ENCODE data around the gene ARSJ.
"Not testable (repeated sequence)": the region's sequence is repeated elsewhere in the genome, so short reads cannot be mapped to it uniquely, and the experiment has no call there.

ARSJ gene

GRCh38 chr4:113957956-113958355, 21.5 kb downstream of the ARSJ start:
- DNase-seq (ENCODE audit: low spot score), result no peak

GRCh38 chr4:113955948-113956347, 23.5 kb downstream of the ARSJ start:
- DNase-seq (ENCODE audit: low spot score), result no peak

GRCh38 chr4:113955411-113955810, 24.0 kb downstream of the ARSJ start:
- DNase-seq (ENCODE audit: low spot score), result no peak

- DNase-seq (ENCODE audit: low spot score), result no peak
These were observed 25.6 kb downstream of the ARSJ start for GRCh38 chr4:113953888-113954287.

GRCh38 chr4:113952452-113953029, 26.9 kb downstream of the ARSJ start:
- no peak for DNase-seq (ENCODE audit: low spot score)

- no peak for DNase-seq (ENCODE audit: low spot score)
These were observed 28.2 kb downstream of the ARSJ start for GRCh38 chr4:113951263-113951662.

GRCh38 chr4:113950207-113950606, 29.2 kb downstream of the ARSJ start:
- DNase-seq (ENCODE audit: low spot score), result no peak

- DNase-seq (ENCODE audit: low spot score), result no peak
These were observed 32.0 kb downstream of the ARSJ start for GRCh38 chr4:113947484-113947883.

- no peak for DNase-seq (ENCODE audit: low spot score)
These were observed 33.5 kb downstream of the ARSJ start for GRCh38 chr4:113945906-113946305.

GRCh38 chr4:113943863-113944262, 35.6 kb downstream of the ARSJ start:
- no peak for DNase-seq (ENCODE audit: low spot score)

GRCh38 chr4:113943085-113943484, 36.4 kb downstream of the ARSJ start:
- DNase-seq (ENCODE audit: low spot score), result no peak

- no peak for DNase-seq (ENCODE audit: low spot score)
These were observed 37.6 kb downstream of the ARSJ start for GRCh38 chr4:113941836-113942235.

GRCh38 chr4:113940103-113940502, 39.3 kb downstream of the ARSJ start:
- DNase-seq (ENCODE audit: low spot score), result not testable (repeated sequence)

GRCh38 chr4:113935190-113935589, 44.3 kb downstream of the ARSJ start:
- no peak for DNase-seq (ENCODE audit: low spot score)

- DNase-seq (ENCODE audit: low spot score), result not testable (repeated sequence)
These were observed 54.7 kb downstream of the ARSJ start for GRCh38 chr4:113924706-113925105.

- no peak for DNase-seq (ENCODE audit: low spot score)
These were observed 58.2 kb downstream of the ARSJ start for GRCh38 chr4:113921089-113921794.

- DNase-seq (ENCODE audit: low spot score), result no peak
These were observed 59.8 kb downstream of the ARSJ start for GRCh38 chr4:113919611-113920010.

- DNase-seq (ENCODE audit: low spot score), result no peak
These were observed 60.3 kb downstream of the ARSJ start for GRCh38 chr4:113919145-113919544.

GRCh38 chr4:113908829-113909228, 70.6 kb downstream of the ARSJ start:
- no peak for DNase-seq (ENCODE audit: low spot score)

- DNase-seq (ENCODE audit: low spot score), result no peak
These were observed 71.9 kb downstream of the ARSJ start for GRCh38 chr4:113907559-113907958.

GRCh38 chr4:113905301-113905700, 74.1 kb downstream of the ARSJ start:
- no peak for DNase-seq (ENCODE audit: low spot score)

- DNase-seq (ENCODE audit: low spot score), result no peak
These were observed 74.6 kb downstream of the ARSJ start for GRCh38 chr4:113904877-113905276.

GRCh38 chr4:113901994-113902787, 77.3 kb downstream of the ARSJ start:
- no peak for DNase-seq (ENCODE audit: low spot score)
